Kidney (tissue), 14 donors: ENCODE measurements around the gene SPATA19. TPM values are rescaled to one million over a fixed set of nuclear protein-coding genes. Genes with fewer than 3 reads are reported as not detected.

Experiments used
- DNase-seq, 5 donors: peaks; one replicate each; pipeline ENCODE4 v3.0.0-alpha.2; 2013 to 2020
- FAIRE-seq: peaks from 2 replicates; lab custom pipeline; 2012; peaks lifted over from hg19 to GRCh38; lab: Jason Lieb, UNC
- H3K27ac ChIP-seq, 2 donors: one replicate each; pipeline ENCODE4 v1.7.0; 2013; ENCODE audit warnings: low read depth in 2 of 2, low read length in 2 of 2, inconsistent platforms in 1 of 2
- H3K27me3 ChIP-seq: one replicate; pipeline ENCODE4 v1.7.1; 2013; ENCODE audit warnings: low read length, inconsistent platforms; ENCODE audit not compliant: control insufficient read depth, insufficient read depth
- H3K36me3 ChIP-seq, 3 donors: one replicate each; pipeline versions ENCODE4 v1.7.0 to v1.7.1; 2013; ENCODE audit warnings: low read length in 3 of 3, control low read depth in 1 of 3, inconsistent platforms in 1 of 3; ENCODE audit not compliant: insufficient read depth in 3 of 3, control insufficient read depth in 2 of 3
- H3K4me1 ChIP-seq, 3 donors: one replicate each; pipeline versions ENCODE4 v1.7.0 to v1.7.1; 2013; ENCODE audit warnings: low read length in 3 of 3, inconsistent platforms in 1 of 3, low read depth in 1 of 3; ENCODE audit not compliant: control insufficient read depth in 2 of 3, insufficient read depth in 2 of 3
- H3K4me3 ChIP-seq, 3 donors: one replicate each; pipeline versions ENCODE4 v1.7.0 to v1.8.1; 2013; ENCODE audit warnings: low read length in 3 of 3, control low read depth in 1 of 3, inconsistent platforms in 1 of 3
- H3K9ac ChIP-seq, 3 donors: one replicate each; pipeline versions ENCODE4 v1.7.0 to v1.7.1; 2013; ENCODE audit warnings: low read length in 3 of 3, control low read depth in 1 of 3, inconsistent platforms in 1 of 3
- H3K9me3 ChIP-seq, 3 donors: one replicate each; pipeline versions ENCODE4 v1.7.0 to v1.7.1; 2013; ENCODE audit warnings: low read length in 3 of 3, control low read depth in 1 of 3, inconsistent platforms in 1 of 3; ENCODE audit not compliant: control insufficient read depth in 2 of 3, insufficient read depth in 1 of 3
- CTCF ChIP-seq: IDR thresholded peaks from 3 replicates; pipeline ENCODE4 v1.5.1; 2012; ENCODE audit warnings: mild to moderate bottlenecking, moderate library complexity, borderline replicate concordance; ENCODE audit not compliant: insufficient read depth; ENCODE audit errors: extremely low read depth
- intact Hi-C: fragments of 100-400 bp; cut with DNase I; formaldehyde crosslinking; loops from one replicate; pipeline ENCODE4 v1.11.1; 2022
- polyA plus RNA-seq: library from polyadenylated mRNA; stranded (reverse); fragments of 350-450 nt; fragmentation: Illumina TruSeq; extraction: RNeasy Lipid Tissue Mini Kit (QIAGEN cat#74804); gene quantifications from one replicate; pipeline ENCODE4 v1.2.3, GENCODE V29; 2014; ENCODE audit warnings: low read depth, low replicate concordance; ENCODE audit not compliant: insufficient read depth
- total RNA-seq: library from RNA; stranded (reverse); fragmentation: NEBNext Ultra II Directional; extraction: Animal tissue kit (Norgen Biotek cat#: 25700); gene quantifications from one replicate; pipeline ENCODE4 v1.2.1, GENCODE V29; 2021
- donor health status: control.
- donor health status: control.
- donor health status: control.
- donor health status: control.
- donor health status: control.
- donor health status: DM: yes; HTN: yes; CAD: no.
- donor health status: Normal renal cell carcinoma (clear cell type).

SPATA19 gene
- total and polyA plus RNA-seq, 2 donors from 2014 or later: not detected

GRCh38 chr11:133844217-133844616, 1.1 kb downstream of the SPATA19 start:
- DNase-seq (no peak), FAIRE-seq (no peak)
- H3K9ac ChIP-seq: no peak overlapping the region
- H3K4me1 ChIP-seq: no peaks in the 10 kb centered on the region
- H3K27me3 ChIP-seq: no peaks in the 10 kb centered on the region
- H3K9me3 ChIP-seq: peaks cover 0 to 4% (median 0%) of the 10 kb centered on the region in 3 donors
- intact Hi-C loops: no loop called here
- no peak overlapping the region for H3K4me3 ChIP-seq
- no peak overlapping the region for H3K27ac ChIP-seq
- no peaks in the 10 kb centered on the region for H3K36me3 ChIP-seq
- no peak for TF ChIP-seq CTCF

- FAIRE-seq (no peak), DNase-seq (peak in 1 of 5 donors; percentile 54)
- Histone ChIP-seq H3K4me1 (no peaks in the 10 kb centered on the region), H3K36me3 (no peaks in the 10 kb centered on the region), H3K9ac (no peak overlapping the region), H3K9me3 (peaks cover 0 to 4% (median 0%) of the 10 kb centered on the region in 3 donors), H3K27ac (no peak overlapping the region), H3K4me3 (no peak overlapping the region), H3K27me3 (no peaks in the 10 kb centered on the region)
- intact Hi-C loops: no loop called here
- no peak for TF ChIP-seq CTCF
Observed at GRCh38 chr11:133843454-133843987, 1.8 kb downstream of the SPATA19 start.

GRCh38 chr11:133842730-133843129, 2.6 kb downstream of the SPATA19 start:
- FAIRE-seq (no peak), DNase-seq (no peak)
- no peak for TF ChIP-seq CTCF
- Histone ChIP-seq H3K36me3 (no peaks in the 10 kb centered on the region), H3K9me3 (peaks cover 0 to 7% (median 0%) of the 10 kb centered on the region in 3 donors), H3K4me3 (no peak overlapping the region), H3K27me3 (no peaks in the 10 kb centered on the region), H3K9ac (no peak overlapping the region), H3K27ac (no peak overlapping the region), H3K4me1 (no peaks in the 10 kb centered on the region)
- intact Hi-C loops: no loop called here

- no peak overlapping the region for H3K9ac ChIP-seq
- DNase-seq (no peak), FAIRE-seq (no peak)
- no peaks in the 10 kb centered on the region for H3K4me1 ChIP-seq
- no peak overlapping the region for H3K27ac ChIP-seq
- no peaks in the 10 kb centered on the region for H3K27me3 ChIP-seq
- peaks cover 0 to 7% (median 0%) of the 10 kb centered on the region in 3 donors for H3K9me3 ChIP-seq
- no peaks in the 10 kb centered on the region for H3K36me3 ChIP-seq
- no peak for TF ChIP-seq CTCF
- no peak overlapping the region for H3K4me3 ChIP-seq
- intact Hi-C loops: no loop called here
Observed at GRCh38 chr11:133842053-133842452, 3.3 kb downstream of the SPATA19 start.
